ENCODE data around the gene KRT36. TPM values are rescaled to one million over a fixed set of nuclear protein-coding genes. Genes with fewer than 3 reads are reported as not detected.

KRT36 gene
- total and polyA plus RNA-seq, 2 of the 8 experiments (the other 6 are each of a cell fraction or from before 2014, with no cell fraction given), result not detected

DNA sequence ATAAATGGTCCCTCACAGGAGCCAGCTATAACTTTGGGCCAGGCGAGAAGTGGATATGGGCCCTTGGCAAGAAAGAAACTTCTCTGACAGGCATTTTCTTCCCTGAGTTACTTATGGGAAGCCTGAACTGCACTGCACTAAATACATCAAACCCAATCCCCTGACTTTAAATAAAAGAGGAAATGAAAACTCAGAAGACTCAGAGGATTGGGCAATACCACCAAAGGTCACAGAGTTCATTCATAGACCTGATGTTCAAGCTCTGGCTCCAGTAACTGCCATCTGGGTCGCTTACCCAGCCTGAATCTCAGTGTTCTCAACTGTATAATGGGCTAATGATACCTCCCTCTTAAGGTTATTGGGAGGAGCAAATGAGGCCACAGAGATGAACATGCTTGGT is 9.6 kb downstream of the KRT36 start (continued):
- TF ChIP-seq ZNF274 (IDR thresholded peaks at IDR 0.05; ENCODE audit: borderline replicate concordance, extremely low read depth, low read length) (no peak), FOSL1 (IDR thresholded peaks at IDR 0.05; ENCODE audit: insufficient read depth, low read depth, low read length) (no peak), TEAD4 (IDR thresholded peaks at IDR 0.05; ENCODE audit: low read depth, low read length) (no peak)
